Mesendoderm (in vitro differentiated cells): Measurements from ENCODE around the gene SPATS2.

Experiments
- DNase-seq: peaks from one replicate; pipeline ENCODE4 v3.0.0; 2013
- H2AK5ac ChIP-seq: 2 replicates; pipeline ENCODE4 v1.6.1; 2013; ENCODE audit warnings: low read length, inconsistent platforms
- H2BK120ac ChIP-seq: 2 replicates; pipeline ENCODE4 v1.6.1; 2013; ENCODE audit warnings: low read depth, mild to moderate bottlenecking, low read length, moderate library complexity, mixed read lengths
- H2BK15ac ChIP-seq: replicated peaks from 2 replicates; pipeline ENCODE4 v1.6.1; 2013; ENCODE audit warnings: low read depth, mild to moderate bottlenecking, moderate library complexity
- H2BK5ac ChIP-seq: 2 replicates; pipeline ENCODE4 v1.6.1; 2013; ENCODE audit warnings: low read length, inconsistent platforms
- H3K18ac ChIP-seq: 2 replicates; pipeline ENCODE4 v1.6.1; 2013; ENCODE audit warnings: mild to moderate bottlenecking, low read length, mixed read lengths
- H3K23ac ChIP-seq: one replicate; pipeline ENCODE4 v1.6.1; 2013; ENCODE audit warnings: low read length
- H3K27ac ChIP-seq: 2 replicates; pipeline ENCODE4 v1.5.1; 2013; ENCODE audit warnings: low read depth, mild to moderate bottlenecking, inconsistent platforms, low read length, moderate library complexity
- H3K27me3 ChIP-seq: 2 replicates; pipeline ENCODE4 v1.6.1; 2013; ENCODE audit warnings: low read length, control low read depth, mild to moderate bottlenecking, inconsistent platforms; ENCODE audit not compliant: insufficient read depth, poor library complexity
- H3K36me3 ChIP-seq: 2 replicates; pipeline ENCODE4 v1.6.1; 2013; ENCODE audit warnings: low read length, inconsistent platforms; ENCODE audit not compliant: control insufficient read depth, insufficient read depth
- H3K4ac ChIP-seq: one replicate; pipeline ENCODE4 v1.6.1; 2013; ENCODE audit warnings: low read depth, mild to moderate bottlenecking, low read length, moderate library complexity
- H3K4me1 ChIP-seq: 2 replicates; pipeline ENCODE4 v1.6.1; 2013; ENCODE audit warnings: low read depth, low read length, inconsistent platforms; ENCODE audit not compliant: control insufficient read depth
- H3K4me2 ChIP-seq: 2 replicates; pipeline ENCODE4 v1.6.1; 2013; ENCODE audit warnings: low read length
- H3K4me3 ChIP-seq: 2 replicates; pipeline ENCODE4 v1.5.1; 2013; ENCODE audit warnings: mild to moderate bottlenecking, low read length
- H3K56ac ChIP-seq: one replicate; pipeline ENCODE4 v1.6.1; 2013; ENCODE audit warnings: low read length
- H3K79me1 ChIP-seq: 2 replicates; pipeline ENCODE4 v1.6.1; 2013; ENCODE audit warnings: low read length, inconsistent platforms
- H3K79me2 ChIP-seq: 2 replicates; pipeline ENCODE4 v1.6.1; 2013; ENCODE audit warnings: mild to moderate bottlenecking, low read length; ENCODE audit not compliant: control insufficient read depth, insufficient read depth
- H3K9ac ChIP-seq: 2 replicates; pipeline ENCODE4 v1.6.1; 2013; ENCODE audit warnings: low read length, inconsistent platforms
- H4K5ac ChIP-seq: one replicate; pipeline ENCODE4 v1.6.1; 2013; ENCODE audit warnings: low read length
- H4K8ac ChIP-seq: one replicate; pipeline ENCODE4 v1.6.1; 2013; ENCODE audit warnings: low read depth, mild to moderate bottlenecking, control low read depth, low read length, moderate library complexity
- WGBS: extraction: QIAGEN DNeasy Blood & Tissue Kit; methylation state at CpG from one replicate; pipeline ENCODE4 v1.1.7; 2013; ENCODE audit warnings: low lambda C conversion rate, missing lambda C conversion rate; ENCODE audit not compliant: insufficient coverage; ENCODE audit errors: extremely low coverage; 5-methylcytosine and 5-hydroxymethylcytosine counted together

The SPATS2 gene

DNA sequence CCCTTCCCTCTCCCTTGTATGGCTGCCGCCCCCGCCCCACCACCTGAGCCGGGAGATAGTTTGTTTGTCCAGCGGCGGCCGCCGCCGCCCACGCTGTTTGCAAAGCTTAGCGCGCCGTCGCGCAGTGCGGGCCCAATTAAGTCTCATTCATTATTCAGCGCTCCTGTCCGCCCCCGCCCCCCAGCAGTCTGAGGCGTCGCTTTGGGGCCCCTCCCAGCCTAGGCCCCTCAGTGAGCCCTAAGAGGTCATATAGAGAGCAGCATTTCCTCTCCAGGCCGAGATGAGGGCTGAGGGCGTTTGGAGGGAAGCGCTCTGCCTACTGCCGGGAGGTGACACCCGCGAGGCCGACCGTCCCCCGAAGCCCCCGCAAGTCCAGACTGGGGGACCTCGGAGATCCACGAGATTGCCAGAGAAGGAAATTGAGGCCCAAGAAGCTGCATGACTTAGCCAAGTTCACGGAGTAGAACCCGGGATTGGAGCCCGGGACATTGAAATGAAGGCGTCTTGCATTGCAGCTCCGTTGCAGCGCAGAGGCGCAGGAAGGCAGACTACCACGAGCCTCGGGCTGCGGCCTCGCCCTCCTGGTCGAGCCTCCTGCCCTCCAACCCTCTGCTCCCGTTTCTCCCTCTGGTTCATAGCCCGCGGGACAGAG, 20.5 kb upstream of the SPATS2 start, which contains the start of gene DNAJC22:
Gene DNAJC22, plus strand, starts transcription at position 230 of the 652 bp plus-strand sequence. CDS start 1,985 bp downstream, outside the sequence.
- Histone ChIP-seq H3K27ac (no peak within 1 kb of the TSS), H3K79me2 (no peaks in the 10 kb centered on the region), H3K23ac (no peak within 1 kb of the TSS), H3K27me3 (peaks cover 31% of the 10 kb centered on the region), H4K8ac (no peak within 1 kb of the TSS), H3K4me1 (peaks cover 5% of the 10 kb centered on the region), H3K56ac (peak within 1 kb of the TSS; percentile 75), H4K5ac (no peak within 1 kb of the TSS), H3K36me3 (no peaks in the 10 kb centered on the region), H3K4me2 (peak within 1 kb of the TSS; percentile 52), H3K79me1 (no peaks in the 10 kb centered on the region), H3K4me3 (peak within 1 kb of the TSS; percentile 33), H3K9ac (peak within 1 kb of the TSS; percentile 37), H2BK120ac (no peak within 1 kb of the TSS), H2BK15ac (no peak within 1 kb of the TSS), H3K18ac (no peak within 1 kb of the TSS), H2AK5ac (no peak within 1 kb of the TSS), H2BK5ac (no peak within 1 kb of the TSS), H3K4ac (no peak within 1 kb of the TSS)
- DNase-seq: peak; percentile 61
- no CpG with 5 or more reads among the region's 47 CpGs for WGBS

DNA sequence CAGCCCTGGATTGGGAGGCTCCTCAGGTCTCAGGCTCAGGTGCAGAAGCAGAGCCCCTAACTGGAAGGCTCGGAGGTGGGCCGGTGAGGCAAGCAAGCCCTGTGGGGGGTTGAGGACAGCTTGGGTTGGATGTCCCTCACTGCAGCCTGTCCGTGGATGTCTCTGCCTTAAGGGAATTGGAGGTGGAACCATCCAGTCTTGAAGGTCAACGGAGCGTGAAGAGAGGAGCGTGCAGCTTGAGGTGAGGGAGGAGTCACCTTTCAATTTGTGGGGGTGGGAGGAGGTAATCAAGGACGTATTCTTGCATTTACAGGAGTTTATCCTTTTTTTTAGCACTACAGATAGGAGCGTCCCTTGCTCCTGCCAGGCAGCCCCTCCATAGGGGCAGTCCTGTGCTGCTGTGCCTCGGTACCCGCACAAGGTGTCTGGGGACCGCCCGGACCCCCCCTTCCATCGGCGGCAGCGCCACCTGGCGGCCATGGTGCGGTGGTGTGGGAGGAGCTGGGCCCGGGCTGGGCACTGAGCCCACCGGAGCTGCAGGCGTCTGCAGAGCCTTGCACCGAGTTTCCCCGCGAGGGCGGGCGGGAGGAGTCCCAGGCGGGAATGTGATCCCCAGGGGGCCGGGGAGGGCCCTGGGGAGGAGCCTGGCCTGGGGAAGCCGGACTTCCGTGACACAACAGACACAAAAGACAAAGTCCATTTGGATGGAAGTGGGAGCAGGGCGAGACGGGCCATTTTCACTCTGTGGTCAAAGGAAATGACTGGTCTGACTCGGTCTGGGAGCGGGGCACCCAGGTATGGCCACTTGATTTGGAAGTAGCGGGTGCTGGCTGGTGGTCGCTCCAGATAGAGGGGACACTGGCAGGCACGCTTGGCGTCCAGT, 19.7 kb upstream of the SPATS2 start:
- H4K5ac ChIP-seq: no peak overlapping the region
- DNase-seq: peak; percentile 82
- WGBS: no CpG with 5 or more reads among the region's 37 CpGs
- peak overlapping the region; percentile 52 for H3K4me2 ChIP-seq
- H3K56ac ChIP-seq: peak overlapping the region; percentile 62
- no peak overlapping the region for H3K27ac ChIP-seq
- peaks cover 5% of the 10 kb centered on the region for H3K4me1 ChIP-seq
- no peak overlapping the region for H4K8ac ChIP-seq
- H2BK5ac ChIP-seq: no peak overlapping the region
- no peak overlapping the region for H3K18ac ChIP-seq
- H3K9ac ChIP-seq: peak overlapping the region; percentile 49
- H2BK120ac ChIP-seq: no peak overlapping the region
- H2AK5ac ChIP-seq: no peak overlapping the region
- no peak overlapping the region for H3K4me3 ChIP-seq
- H3K4ac ChIP-seq: no peak overlapping the region
- no peaks in the 10 kb centered on the region for H3K36me3 ChIP-seq
- H3K23ac ChIP-seq: no peak overlapping the region
- H3K79me2 ChIP-seq: no peaks in the 10 kb centered on the region
- H3K27me3 ChIP-seq: peaks cover 30% of the 10 kb centered on the region
- H3K79me1 ChIP-seq: no peaks in the 10 kb centered on the region
- no peak overlapping the region for H2BK15ac ChIP-seq

DNA sequence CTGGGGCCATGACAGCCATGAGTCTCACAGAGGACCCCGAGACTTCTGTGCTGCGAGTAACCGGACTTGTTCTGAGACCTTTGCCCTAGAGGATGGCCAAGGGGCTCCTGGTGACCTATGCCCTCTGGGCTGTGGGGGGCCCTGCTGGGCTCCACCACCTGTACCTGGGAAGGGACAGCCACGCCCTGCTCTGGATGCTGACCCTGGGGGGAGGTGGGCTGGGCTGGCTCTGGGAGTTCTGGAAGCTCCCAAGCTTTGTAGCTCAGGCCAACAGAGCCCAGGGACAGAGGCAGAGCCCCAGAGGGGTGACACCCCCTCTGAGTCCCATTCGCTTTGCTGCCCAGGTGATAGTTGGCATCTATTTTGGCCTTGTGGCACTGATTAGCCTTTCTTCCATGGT, 18.5 kb upstream of the SPATS2 start:
- Histone ChIP-seq H3K27me3 (peaks cover 28% of the 10 kb centered on the region), H3K4me1 (peaks cover 2% of the 10 kb centered on the region), H3K27ac (no peak overlapping the region), H3K79me1 (no peaks in the 10 kb centered on the region), H3K4ac (no peak overlapping the region), H4K5ac (no peak overlapping the region), H2AK5ac (no peak overlapping the region), H3K4me2 (no peak overlapping the region), H3K9ac (no peak overlapping the region), H3K4me3 (no peak overlapping the region), H3K79me2 (no peaks in the 10 kb centered on the region), H2BK15ac (no peak overlapping the region), H3K18ac (no peak overlapping the region), H2BK120ac (no peak overlapping the region), H3K36me3 (no peaks in the 10 kb centered on the region), H3K56ac (no peak overlapping the region), H2BK5ac (no peak overlapping the region), H4K8ac (no peak overlapping the region), H3K23ac (no peak overlapping the region)
- WGBS: no CpG with 5 or more reads among the region's 5 CpGs
- no peak for DNase-seq

DNA sequence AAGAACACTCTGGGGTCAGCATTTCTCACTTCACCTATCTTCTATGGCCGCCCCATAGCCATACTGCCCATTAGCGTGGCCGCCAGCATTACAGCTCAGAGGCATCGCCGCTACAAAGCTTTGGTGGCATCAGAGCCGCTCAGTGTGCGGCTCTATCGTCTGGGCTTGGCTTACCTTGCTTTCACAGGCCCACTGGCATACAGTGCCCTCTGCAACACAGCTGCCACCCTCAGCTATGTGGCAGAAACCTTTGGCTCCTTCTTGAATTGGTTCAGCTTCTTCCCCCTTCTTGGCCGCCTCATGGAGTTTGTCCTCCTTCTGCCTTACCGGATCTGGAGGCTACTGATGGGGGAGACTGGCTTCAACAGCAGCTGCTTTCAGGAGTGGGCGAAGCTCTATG, 18.0 kb upstream of the SPATS2 start:
- Histone ChIP-seq H4K5ac (no peak overlapping the region), H3K9ac (no peak overlapping the region), H2BK15ac (no peak overlapping the region), H3K4me2 (no peak overlapping the region), H3K36me3 (no peaks in the 10 kb centered on the region), H3K4me1 (peaks cover 2% of the 10 kb centered on the region), H3K23ac (no peak overlapping the region), H3K4me3 (no peak overlapping the region), H3K27ac (no peak overlapping the region), H2AK5ac (no peak overlapping the region), H2BK120ac (no peak overlapping the region), H2BK5ac (no peak overlapping the region), H3K4ac (no peak overlapping the region), H3K79me1 (no peaks in the 10 kb centered on the region), H3K56ac (no peak overlapping the region), H4K8ac (no peak overlapping the region), H3K79me2 (no peaks in the 10 kb centered on the region), H3K27me3 (peaks cover 23% of the 10 kb centered on the region), H3K18ac (no peak overlapping the region)
- no peak for DNase-seq
- WGBS: no CpG with 5 or more reads among the region's 11 CpGs

DNA sequence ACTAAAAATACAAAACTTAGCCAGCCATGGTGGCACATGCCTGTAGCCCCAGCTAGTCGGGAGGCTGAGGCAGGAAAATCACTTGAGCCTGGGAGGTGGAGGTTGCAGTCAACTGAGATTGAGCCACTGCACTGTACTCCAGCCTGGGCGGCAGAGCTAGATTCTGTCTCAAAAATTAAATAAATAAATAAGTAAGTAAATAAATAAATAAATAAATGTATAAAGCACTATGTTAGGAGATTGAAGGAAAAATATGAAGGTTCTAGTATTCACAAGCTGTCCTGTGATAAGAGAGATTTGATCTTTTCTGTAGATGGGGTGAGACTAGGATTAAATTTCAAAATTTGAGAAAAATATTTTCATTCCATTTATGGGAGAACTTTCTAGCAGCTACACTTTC, 14.9 kb upstream of the SPATS2 start:
- no peak overlapping the region for H2BK120ac ChIP-seq
- H4K5ac ChIP-seq: no peak overlapping the region
- H3K4me2 ChIP-seq: no peak overlapping the region
- H4K8ac ChIP-seq: no peak overlapping the region
- H3K79me2 ChIP-seq: no peaks in the 10 kb centered on the region
- no peak overlapping the region for H2BK15ac ChIP-seq
- no peak overlapping the region for H2AK5ac ChIP-seq
- no peaks in the 10 kb centered on the region for H3K79me1 ChIP-seq
- no peak overlapping the region for H3K23ac ChIP-seq
- H3K56ac ChIP-seq: no peak overlapping the region
- H3K4ac ChIP-seq: no peak overlapping the region
- no peak overlapping the region for H3K18ac ChIP-seq
- no peak for DNase-seq
- H3K4me1 ChIP-seq: peaks cover 1% of the 10 kb centered on the region
- peaks cover 1% of the 10 kb centered on the region for H3K27me3 ChIP-seq
- no peaks in the 10 kb centered on the region for H3K36me3 ChIP-seq
- WGBS: no CpG with 5 or more reads among the region's 2 CpGs
- H3K9ac ChIP-seq: no peak overlapping the region
- no peak overlapping the region for H3K27ac ChIP-seq
- no peak overlapping the region for H2BK5ac ChIP-seq
- no peak overlapping the region for H3K4me3 ChIP-seq
